A549 treated with CpdA at 1 μM for 4 hours (cell line): ENCODE results near the gene EHHADH. TPM values are rescaled to one million over a fixed set of nuclear protein-coding genes. Genes with fewer than 3 reads are reported as not detected.

Experiments
- total RNA-seq: library from RNA; stranded (reverse); fragments of 200-300 nt; extraction: Qiagen RNA extraction; gene quantifications from 5 replicates; pipeline ENCODE4 v1.2.3, GENCODE V29; 2022; ENCODE audit warnings: low read depth

The EHHADH gene
- 2.2 to 7.1 TPM (median 2.4 TPM) in 5 replicates for total RNA-seq

GRCh38 chr3:185253645-185254410 lies at the start of gene EHHADH:
Gene EHHADH, minus strand, starts transcription at chr3:185254049. Its CDS starts 27 bp downstream, at chr3:185254022.

GRCh38 chr3:185152410-185153170 lies 101.3 kb downstream of the EHHADH start, which contains the start of gene C3orf70:
Gene C3orf70, minus strand, starts transcription at chr3:185153060. Its CDS starts 237 bp downstream, at chr3:185152823.

Other genes starting within 250 kb of the EHHADH start
- 0.02 TPM in 1 of 5 replicates, not detected in the others for gene C3orf70, start 101.0 kb downstream of the EHHADH start, total RNA-seq
- 13.2 to 16.3 TPM (median 13.5 TPM) in 5 replicates for gene MAP3K13, start 109.1 kb upstream of the EHHADH start, total RNA-seq
- gene TMEM41A, start 245.0 kb upstream of the EHHADH start, total RNA-seq: 18.3 to 24.0 TPM (median 21.3 TPM) in 5 replicates